Colonic mucosa (tissue), 4 donors: ENCODE measurements around the gene CERS5. TPM values are rescaled to one million over a fixed set of nuclear protein-coding genes. Genes with fewer than 3 reads are reported as not detected.
"Not testable (repeated sequence)": the region's sequence is repeated elsewhere in the genome, so short reads cannot be mapped to it uniquely, and the experiment has no call there.

Source experiments
- DNase-seq: peaks from one replicate; pipeline ENCODE4 v3.0.0-alpha.2; 2020
- H3K27ac ChIP-seq: fragments of 200-600 bp; one replicate; pipeline ENCODE4 v1.8.0; 2021
- H3K27me3 ChIP-seq: fragments of 200-600 bp; one replicate; pipeline ENCODE4 v1.8.0; 2021
- H3K36me3 ChIP-seq: fragments of 200-600 bp; one replicate; pipeline ENCODE4 v1.8.0; 2021
- H3K4me1 ChIP-seq: fragments of 200-600 bp; one replicate; pipeline ENCODE4 v1.8.0; 2021; ENCODE audit warnings: mild to moderate bottlenecking
- H3K4me3 ChIP-seq: fragments of 200-600 bp; one replicate; pipeline ENCODE4 v1.8.0; 2021
- H3K9ac ChIP-seq, 2 donors: one replicate each; pipeline ENCODE4 v1.7.0; 2013; ENCODE audit warnings: control low read depth in 2 of 2, low read depth in 2 of 2, low read length in 2 of 2
- H3K9me3 ChIP-seq: fragments of 200-600 bp; one replicate; pipeline ENCODE4 v1.8.0; 2021
- CTCF ChIP-seq: fragments of 200-600 bp; IDR thresholded peaks from one replicate; pipeline ENCODE4 v1.8.0; 2022; ENCODE audit warnings: antibody characterized with exemption, mild to moderate bottlenecking
- intact Hi-C: fragments of 100-400 bp; cut with DNase I; formaldehyde crosslinking; loops from one replicate; pipeline ENCODE4 v1.14.1; 2022
- total RNA-seq, 2 donors: library from RNA; stranded (reverse); fragmentation: NEBNext Ultra II Directional in 1 of 2; extraction: Animal tissue kit (Norgen Biotek cat#: 25700) in 1 of 2; gene quantifications; one replicate each; pipeline ENCODE4 v1.2.1, GENCODE V29; 2021
- donor health status: healthy.
- donor health status: DM: no; HTN: no; CAD: no.
- donor health status: DM: no; HTN: no; CAD: no.

Gene CERS5
- total RNA-seq, 2 donors from 2014 or later = 17.6 to 19.4 TPM

GRCh38 chr12:50164963-50165362 lies 2.2 kb downstream of the CERS5 start:
- Histone ChIP-seq H3K4me3 (no peak overlapping the region), H3K9ac (no peak overlapping the region), H3K9me3 (no peaks in the 10 kb centered on the region), H3K36me3 (no peaks in the 10 kb centered on the region), H3K4me1 (no peaks in the 10 kb centered on the region), H3K27ac (no peak overlapping the region), H3K27me3 (no peaks in the 10 kb centered on the region)
- DNase-seq = no peak
- TF ChIP-seq CTCF = no peak
- intact Hi-C loops = no loop called here

- Histone ChIP-seq H3K9ac (no peak overlapping the region), H3K4me1 (no peaks in the 10 kb centered on the region), H3K36me3 (no peaks in the 10 kb centered on the region), H3K27ac (no peak overlapping the region), H3K9me3 (no peaks in the 10 kb centered on the region), H3K27me3 (no peaks in the 10 kb centered on the region), H3K4me3 (no peak overlapping the region)
- no peak for DNase-seq
- intact Hi-C loops = no loop called here
- TF ChIP-seq CTCF = no peak
Measured at GRCh38 chr12:50162230-50162629, 4.9 kb downstream of the CERS5 start.

GRCh38 chr12:50160643-50161042 lies 6.5 kb downstream of the CERS5 start:
- no peaks in the 10 kb centered on the region for H3K36me3 ChIP-seq
- no peak for DNase-seq
- no peak overlapping the region for H3K9ac ChIP-seq
- no peaks in the 10 kb centered on the region for H3K4me1 ChIP-seq
- no peaks in the 10 kb centered on the region for H3K9me3 ChIP-seq
- no peak overlapping the region for H3K4me3 ChIP-seq
- intact Hi-C loops = no loop called here
- no peak overlapping the region for H3K27ac ChIP-seq
- H3K27me3 ChIP-seq = no peaks in the 10 kb centered on the region
- no peak for TF ChIP-seq CTCF

- Histone ChIP-seq H3K27ac (no peak overlapping the region), H3K27me3 (no peaks in the 10 kb centered on the region), H3K9ac (no peak overlapping the region), H3K4me1 (no peaks in the 10 kb centered on the region), H3K9me3 (no peaks in the 10 kb centered on the region), H3K36me3 (no peaks in the 10 kb centered on the region), H3K4me3 (no peak overlapping the region)
- TF ChIP-seq CTCF = no peak
- no peak for DNase-seq
- intact Hi-C loops = no loop called here
Measured at GRCh38 chr12:50157259-50157658, 9.9 kb downstream of the CERS5 start.

GRCh38 chr12:50156641-50157040 lies 10.5 kb downstream of the CERS5 start:
- no peak for TF ChIP-seq CTCF
- no peak for DNase-seq
- no peaks in the 10 kb centered on the region for H3K9me3 ChIP-seq
- no peaks in the 10 kb centered on the region for H3K4me1 ChIP-seq
- H3K4me3 ChIP-seq = no peak overlapping the region
- no peaks in the 10 kb centered on the region for H3K27me3 ChIP-seq
- H3K36me3 ChIP-seq = no peaks in the 10 kb centered on the region
- no peak overlapping the region for H3K27ac ChIP-seq
- no peak overlapping the region for H3K9ac ChIP-seq
- intact Hi-C loops = no loop called here

- H3K4me3 ChIP-seq, H3K36me3 ChIP-seq, H3K4me1 ChIP-seq, H3K27me3 ChIP-seq, DNase-seq, H3K9ac ChIP-seq, intact Hi-C loops, H3K9me3 ChIP-seq, H3K27ac ChIP-seq: not testable (repeated sequence)
Measured at GRCh38 chr12:50154947-50155346, 12.2 kb downstream of the CERS5 start.
